DOHH2 (cell line): ENCODE results near the gene SMOC2.

Experiments used
- CTCF ChIP-seq: fragments of 200-600 bp; sonication (generic); IDR thresholded peaks from one replicate; pipeline ENCODE4 v1.5.1; 2014; ENCODE audit warnings: antibody characterized with exemption, mild to moderate bottlenecking, low read depth, low read length; ENCODE audit not compliant: poor library complexity, severe bottlenecking
- EZH2phosphoT487 ChIP-seq: fragments of 200-600 bp; sonication (generic); IDR thresholded peaks from 2 replicates; pipeline ENCODE4 v1.6.1; 2017; ENCODE audit warnings: borderline replicate concordance, mild to moderate bottlenecking, antibody characterized with exemption, low read length, moderate library complexity, mixed read lengths

GRCh38 chr6:168507297-168507696, 66.3 kb downstream of the SMOC2 start:
- TF ChIP-seq CTCF, result no peak
- TF ChIP-seq EZH2phosphoT487, result no peak
